GM18861 (cell line): ENCODE measurements around the gene FIZ1.
"Not testable (repeated sequence)": the region's sequence is repeated elsewhere in the genome, so short reads cannot be mapped to it uniquely, and the experiment has no call there.

Experiments used
- ATAC-seq: cut with Tn5 transposase; IDR thresholded peaks from one replicate; pipeline ENCODE4 v1.9.1; 2021; ENCODE audit not compliant: unreplicated experiment

The FIZ1 gene

GRCh38 chr19:55578031-55578760 is 21.1 kb downstream of the FIZ1 start:
- no peak for ATAC-seq

GRCh38 chr19:55576746-55577145 is 22.6 kb downstream of the FIZ1 start:
- ATAC-seq = no peak

- not testable (repeated sequence) for ATAC-seq
Observed at GRCh38 chr19:55573929-55574328, 25.4 kb downstream of the FIZ1 start.

- not testable (repeated sequence) for ATAC-seq
Observed at GRCh38 chr19:55569477-55569876, 29.8 kb downstream of the FIZ1 start.

- ATAC-seq = no peak
Observed at GRCh38 chr19:55567708-55568328, 31.5 kb downstream of the FIZ1 start.

GRCh38 chr19:55566823-55567222 is 32.5 kb downstream of the FIZ1 start:
- no peak for ATAC-seq

GRCh38 chr19:55563261-55563690 is 36.0 kb downstream of the FIZ1 start:
- no peak for ATAC-seq

GRCh38 chr19:55559684-55560083 is 39.6 kb downstream of the FIZ1 start:
- no peak for ATAC-seq

- no peak for ATAC-seq
Observed at GRCh38 chr19:55554741-55555152, 44.6 kb downstream of the FIZ1 start.

- no peak for ATAC-seq
Observed at GRCh38 chr19:55554302-55554701, 45.0 kb downstream of the FIZ1 start.

- ATAC-seq = no peak
Observed at GRCh38 chr19:55553217-55554182, 45.8 kb downstream of the FIZ1 start.

- no peak for ATAC-seq
Observed at GRCh38 chr19:55552620-55553019, 46.7 kb downstream of the FIZ1 start.

GRCh38 chr19:55552206-55552605 is 47.1 kb downstream of the FIZ1 start:
- ATAC-seq = no peak

GRCh38 chr19:55550321-55550650 is 49.0 kb downstream of the FIZ1 start:
- no peak for ATAC-seq

- no peak for ATAC-seq
Observed at GRCh38 chr19:55549500-55550320, 49.6 kb downstream of the FIZ1 start.

GRCh38 chr19:55546822-55547614 is 52.3 kb downstream of the FIZ1 start:
- ATAC-seq = no peak

- no peak for ATAC-seq
Observed at GRCh38 chr19:55546011-55546410, 53.3 kb downstream of the FIZ1 start.

- no peak for ATAC-seq
Observed at GRCh38 chr19:55545443-55545842, 53.9 kb downstream of the FIZ1 start, which contains the start of gene SBK3. Gene SBK3 (minus strand): TSS chr19:55545543. CDS start chr19:55545543, 0 bp downstream.

GRCh38 chr19:55544776-55545439 is 54.4 kb downstream of the FIZ1 start:
- ATAC-seq = no peak
